8988T (cell line): ENCODE results near the gene CREBL2.

Experiments used
- DNase-seq: peaks from one replicate; pipeline ENCODE4 v3.0.0; 2011

CREBL2 gene

DNA sequence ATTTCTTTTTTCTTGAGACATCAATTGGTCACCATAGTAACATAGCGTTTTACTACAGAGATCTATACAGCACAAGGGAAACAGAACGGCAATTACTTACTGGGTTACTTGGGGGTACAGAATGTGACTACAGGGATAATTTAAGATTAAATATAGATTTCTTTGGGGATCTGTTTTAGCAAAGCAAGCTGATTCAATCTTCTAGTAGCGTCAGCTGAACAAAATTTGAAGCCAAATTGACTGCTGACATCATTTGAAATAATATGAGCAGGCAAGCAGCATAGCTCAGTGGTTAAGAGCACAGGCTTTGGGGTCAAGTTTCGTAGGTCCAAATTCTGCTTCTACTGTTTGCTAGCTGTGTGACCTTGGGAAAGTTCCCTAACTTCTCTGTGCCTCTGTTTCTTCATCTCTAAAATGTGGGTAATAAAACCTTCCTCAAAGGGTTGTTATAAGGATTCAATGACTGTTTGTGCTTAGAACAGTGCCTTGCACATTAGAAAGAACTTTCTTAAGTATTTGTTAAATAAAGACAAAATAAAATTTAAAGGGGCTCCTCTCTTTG is 71.5 kb downstream of the CREBL2 start:
- DNase-seq: no peak

DNA sequence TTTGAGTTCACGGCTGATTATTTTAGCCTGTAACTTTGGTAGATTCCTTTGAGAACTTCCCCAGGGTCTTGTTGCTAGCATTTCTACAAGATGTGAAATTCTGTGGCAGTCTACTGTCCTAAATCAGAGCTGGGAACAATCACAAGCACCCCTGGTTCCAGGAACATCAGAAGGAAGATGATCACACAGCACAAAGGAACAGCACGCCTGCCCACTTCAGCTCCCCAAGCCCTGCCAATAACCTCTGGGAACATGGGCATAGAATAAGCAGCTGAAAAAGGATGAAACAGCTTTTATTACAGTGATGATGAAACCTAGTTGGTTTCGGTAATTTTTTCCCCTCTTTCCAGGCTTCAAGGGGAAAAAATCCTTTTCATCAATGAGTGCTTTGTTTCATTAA is 72.0 kb downstream of the CREBL2 start:
- DNase-seq: no peak

DNA sequence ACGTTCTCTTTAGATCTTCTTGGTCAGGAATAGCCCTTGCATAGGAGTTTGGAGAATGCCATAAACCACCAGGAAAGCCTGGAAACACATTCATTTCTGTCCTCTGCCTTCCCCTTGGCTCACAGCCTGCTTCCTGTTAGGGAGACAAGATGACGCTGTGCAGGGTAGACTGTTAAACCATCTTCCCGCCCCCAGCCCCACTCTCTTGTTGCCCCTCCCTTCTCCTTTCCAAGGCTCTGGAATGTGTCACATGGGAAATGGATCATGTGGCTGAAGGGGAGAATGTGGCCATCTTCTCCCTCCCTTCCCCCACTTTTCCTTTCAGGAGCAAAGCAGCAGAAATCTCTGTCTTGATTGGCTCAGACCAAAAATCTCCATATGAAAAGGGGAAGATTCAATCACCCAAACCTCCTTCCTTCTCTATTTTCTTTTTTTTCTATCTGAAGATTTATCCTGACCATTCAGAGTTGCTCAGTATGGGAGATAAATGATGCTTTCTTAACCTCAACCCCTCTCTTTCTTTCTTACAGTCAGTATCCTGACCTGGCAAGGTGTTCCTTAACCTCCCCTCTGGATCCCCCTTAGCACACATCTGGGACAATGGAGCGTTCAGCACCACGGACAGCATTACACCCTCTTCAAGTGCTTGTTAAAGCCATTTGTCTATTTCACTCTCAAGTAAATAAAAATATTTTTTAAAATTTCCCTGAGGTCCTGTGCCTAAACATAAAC is 72.9 kb downstream of the CREBL2 start:
- DNase-seq: no peak

DNA sequence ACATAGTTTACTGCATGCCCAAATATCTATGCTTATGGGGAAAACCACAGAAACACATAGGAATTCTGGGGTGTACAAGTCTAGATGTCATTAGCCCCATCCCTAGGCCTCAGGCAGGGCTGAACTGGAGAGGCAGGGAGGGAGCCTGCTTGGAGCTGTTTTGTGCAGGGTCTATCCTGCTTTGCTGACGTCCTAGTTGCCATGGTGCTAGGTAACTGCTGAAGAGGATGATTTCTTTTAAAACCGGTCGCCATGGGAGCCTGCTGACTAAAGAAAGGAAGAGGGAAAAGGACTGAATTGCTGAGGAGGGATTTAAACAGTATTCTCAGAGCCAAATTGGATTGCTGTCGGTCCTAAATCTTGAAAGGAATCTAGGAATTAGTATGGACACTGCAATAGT is 73.6 kb downstream of the CREBL2 start:
- DNase-seq: no peak

DNA sequence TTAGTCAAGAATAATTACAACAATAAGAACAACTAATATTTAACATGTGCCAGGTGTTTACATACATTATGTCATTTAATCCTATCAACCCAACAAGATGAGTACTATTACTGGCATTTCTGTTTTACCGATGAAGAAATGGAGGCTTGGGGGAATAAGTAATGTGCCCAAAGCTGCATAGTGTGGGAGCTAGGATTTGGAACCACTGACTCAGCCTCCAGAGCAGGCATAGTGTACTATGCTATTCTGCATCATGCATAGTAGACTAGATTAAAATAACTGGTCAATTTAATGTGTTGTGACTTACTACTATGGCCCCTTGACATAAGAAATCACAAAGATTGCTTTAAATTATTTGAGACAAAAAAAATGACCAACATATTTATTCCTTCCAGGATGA is 74.8 kb downstream of the CREBL2 start:
- no peak for DNase-seq

DNA sequence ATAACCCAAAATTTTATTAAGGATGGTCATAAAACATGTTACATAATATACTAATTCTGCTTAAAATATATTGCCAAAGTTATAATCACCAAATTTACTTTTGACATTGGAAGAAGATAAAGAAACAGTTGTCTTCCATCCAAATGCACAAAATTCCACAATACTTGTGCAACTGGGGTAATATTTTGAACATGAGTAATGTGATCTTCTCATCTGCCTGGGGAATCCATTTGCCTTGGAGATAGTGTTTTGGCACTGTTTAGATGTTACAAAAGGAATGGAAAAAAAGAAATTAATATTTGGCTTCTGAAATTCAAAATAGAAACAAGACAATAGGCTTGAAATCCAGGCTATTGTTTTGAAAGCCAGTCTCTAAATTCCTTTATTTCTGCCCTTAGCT is 75.2 kb downstream of the CREBL2 start:
- DNase-seq: no peak

DNA sequence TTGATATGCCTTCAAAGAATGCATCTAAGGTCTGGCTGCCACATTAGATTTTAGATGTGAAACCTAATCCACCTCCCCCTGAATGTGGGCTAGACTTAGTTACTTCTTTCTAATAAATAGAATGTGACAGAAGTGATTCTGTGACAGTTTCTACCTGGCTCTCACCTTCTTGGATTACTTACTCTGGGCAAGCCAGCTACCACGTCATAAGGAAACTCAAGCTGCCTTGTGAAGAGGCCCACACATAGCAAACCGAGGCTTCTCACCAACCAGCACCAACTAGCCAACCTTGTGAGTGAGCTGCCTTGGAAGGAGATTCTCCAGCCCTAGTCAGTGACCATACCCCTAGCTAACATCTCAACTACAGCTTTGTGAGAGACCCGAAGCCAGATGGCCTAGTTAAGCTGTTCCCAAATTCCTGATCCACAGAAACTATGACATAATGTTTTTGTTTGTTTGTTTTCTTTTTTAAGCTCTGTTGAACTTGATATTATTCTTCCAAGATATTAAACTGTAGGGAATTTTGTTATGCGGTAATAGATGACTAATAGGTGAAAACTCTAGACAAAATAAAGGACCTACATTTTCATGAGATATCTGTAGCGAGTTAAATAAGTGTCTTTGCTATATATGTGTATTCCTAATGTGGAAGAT is 78.1 kb downstream of the CREBL2 start:
- DNase-seq: no peak

DNA sequence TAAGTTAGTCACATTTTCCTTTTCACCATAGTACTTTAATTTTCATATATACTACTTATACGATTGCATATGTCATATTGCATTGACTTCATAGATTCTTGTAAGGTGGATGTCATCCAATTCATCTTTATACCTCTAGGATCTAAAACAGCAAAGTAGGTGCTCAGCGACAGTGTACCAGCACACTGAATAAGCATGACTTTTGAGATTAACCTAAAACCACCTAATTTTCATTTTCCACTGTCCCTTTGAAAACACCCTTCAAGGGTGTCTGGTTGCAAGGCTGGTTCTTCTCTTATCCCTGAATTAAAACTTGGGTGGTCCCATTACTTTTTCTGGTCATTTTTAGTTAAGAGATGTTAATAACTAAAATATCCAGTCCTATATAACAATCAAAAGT is 79.9 kb downstream of the CREBL2 start:
- no peak for DNase-seq

DNA sequence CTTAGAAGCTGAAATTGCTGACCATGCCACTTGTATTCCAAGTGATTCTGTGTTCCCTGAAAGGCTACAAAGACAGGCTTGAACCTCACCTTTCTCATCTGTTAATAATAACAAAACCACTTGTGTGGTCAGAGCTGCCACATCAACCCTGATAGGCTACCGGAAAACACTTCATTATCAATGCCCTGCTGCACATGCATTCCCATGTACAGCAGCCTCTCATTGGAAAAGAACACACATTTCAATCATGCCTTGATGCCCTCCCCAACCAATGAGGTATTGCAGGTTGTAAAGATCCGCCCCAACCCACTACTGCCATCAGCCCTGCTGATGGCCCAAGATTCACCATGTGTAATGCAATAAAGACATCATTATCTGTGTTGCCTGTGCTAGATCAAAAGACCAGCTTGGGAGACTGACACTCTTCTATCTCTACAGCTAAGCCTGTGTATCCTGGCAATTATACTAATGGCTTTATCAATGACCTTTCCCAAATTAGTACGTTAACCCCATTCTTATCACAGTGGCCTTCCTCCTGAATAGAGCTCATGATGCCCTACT is 81.5 kb downstream of the CREBL2 start:
- no peak for DNase-seq
